ENCODE measurements around the gene DYRK3.

Gene DYRK3

GRCh38 chr1:206693029-206693428 lies 57.7 kb downstream of the DYRK3 start:
- H3K27me3 ChIP-seq (ENCODE audit: low read length) = no peaks in the 10 kb centered on the region
- no peak overlapping the region for H3K4me2 ChIP-seq (ENCODE audit: low read depth, low read length, poor library complexity, severe bottlenecking)
- no peak overlapping the region for H2AFZ ChIP-seq (ENCODE audit: low read depth, low read length, severe bottlenecking)
- H3K36me3 ChIP-seq (ENCODE audit: low read length) = no peaks in the 10 kb centered on the region
- H3K9ac ChIP-seq (ENCODE audit: low read length) = no peak overlapping the region
- no peaks in the 10 kb centered on the region for H3F3A ChIP-seq (ENCODE audit: insufficient read depth)
- no peak overlapping the region for H3K4me3 ChIP-seq (ENCODE audit: insufficient read depth, low read length, poor library complexity, severe bottlenecking)
- no peaks in the 10 kb centered on the region for H3K79me2 ChIP-seq (ENCODE audit: insufficient read depth, low read length)
- H3K9me3 ChIP-seq (ENCODE audit: insufficient read depth, low read length) = no peaks in the 10 kb centered on the region
- TF ChIP-seq EZH2phosphoT487 (conservative IDR thresholded peaks at IDR 0.05; ENCODE audit: low read length) = no peak
- TF ChIP-seq, protein P1, sequence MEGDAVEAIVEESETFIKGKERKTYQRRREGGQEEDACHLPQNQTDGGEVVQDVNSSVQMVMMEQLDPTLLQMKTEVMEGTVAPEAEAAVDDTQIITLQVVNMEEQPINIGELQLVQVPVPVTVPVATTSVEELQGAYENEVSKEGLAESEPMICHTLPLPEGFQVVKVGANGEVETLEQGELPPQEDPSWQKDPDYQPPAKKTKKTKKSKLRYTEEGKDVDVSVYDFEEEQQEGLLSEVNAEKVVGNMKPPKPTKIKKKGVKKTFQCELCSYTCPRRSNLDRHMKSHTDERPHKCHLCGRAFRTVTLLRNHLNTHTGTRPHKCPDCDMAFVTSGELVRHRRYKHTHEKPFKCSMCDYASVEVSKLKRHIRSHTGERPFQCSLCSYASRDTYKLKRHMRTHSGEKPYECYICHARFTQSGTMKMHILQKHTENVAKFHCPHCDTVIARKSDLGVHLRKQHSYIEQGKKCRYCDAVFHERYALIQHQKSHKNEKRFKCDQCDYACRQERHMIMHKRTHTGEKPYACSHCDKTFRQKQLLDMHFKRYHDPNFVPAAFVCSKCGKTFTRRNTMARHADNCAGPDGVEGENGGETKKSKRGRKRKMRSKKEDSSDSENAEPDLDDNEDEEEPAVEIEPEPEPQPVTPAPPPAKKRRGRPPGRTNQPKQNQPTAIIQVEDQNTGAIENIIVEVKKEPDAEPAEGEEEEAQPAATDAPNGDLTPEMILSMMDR (IDR thresholded peaks at IDR 0.05; ENCODE audit: insufficient read depth, low read length, poor library complexity, severe bottlenecking) = no peak
- peaks cover 3% of the 10 kb centered on the region; the same call in 1 of the 2 replicates for H4K20me1 ChIP-seq (ENCODE audit: low read depth, low read length)
- no peaks in the 10 kb centered on the region for H3K9me2 ChIP-seq (replicated peaks; ENCODE audit: insufficient read depth, low read length)
- H3K27ac ChIP-seq (ENCODE audit: low read depth, low read length) = no peak overlapping the region

DNA sequence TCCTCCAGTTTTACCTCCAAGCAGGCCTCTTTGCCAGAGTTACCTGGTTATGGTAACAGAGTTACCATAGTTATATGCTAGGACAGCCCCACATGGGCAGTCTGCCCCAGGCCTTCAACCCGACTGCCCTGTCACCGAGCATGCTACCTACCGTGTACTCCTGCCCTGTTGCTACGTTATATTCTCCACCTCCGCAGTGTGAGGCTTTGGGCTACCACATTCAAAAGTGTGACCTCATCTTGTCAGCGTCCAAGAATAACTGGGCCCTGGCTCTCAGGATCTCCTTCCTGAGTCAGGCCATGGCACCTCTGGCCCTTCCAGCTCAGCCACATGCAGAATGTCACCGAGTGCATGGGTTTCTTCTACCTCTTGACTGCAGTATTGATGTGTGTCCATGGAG lies 58.3 kb downstream of the DYRK3 start:
- no peak overlapping the region for H3K27ac ChIP-seq (ENCODE audit: low read depth, low read length)
- H3K36me3 ChIP-seq (ENCODE audit: low read length) = no peaks in the 10 kb centered on the region
- no peak overlapping the region for H3K9ac ChIP-seq (ENCODE audit: low read length)
- H3K9me2 ChIP-seq (replicated peaks; ENCODE audit: insufficient read depth, low read length) = no peaks in the 10 kb centered on the region
- H3K79me2 ChIP-seq (ENCODE audit: insufficient read depth, low read length) = no peaks in the 10 kb centered on the region; the same call in 1 of the 2 replicates
- H3F3A ChIP-seq (ENCODE audit: insufficient read depth) = no peaks in the 10 kb centered on the region
- H3K9me3 ChIP-seq (ENCODE audit: insufficient read depth, low read length) = no peaks in the 10 kb centered on the region
- H3K4me3 ChIP-seq (ENCODE audit: insufficient read depth, low read length, poor library complexity, severe bottlenecking) = no peak overlapping the region
- TF ChIP-seq, protein P1 (IDR thresholded peaks at IDR 0.05; ENCODE audit: insufficient read depth, low read length, poor library complexity, severe bottlenecking) = no peak
- TF ChIP-seq EZH2phosphoT487 (conservative IDR thresholded peaks at IDR 0.05; ENCODE audit: low read length) = no peak
- H3K4me2 ChIP-seq (ENCODE audit: low read depth, low read length, poor library complexity, severe bottlenecking) = no peak overlapping the region
- H4K20me1 ChIP-seq (ENCODE audit: low read depth, low read length) = peaks cover 4% of the 10 kb centered on the region; the same call in 1 of the 2 replicates
- no peaks in the 10 kb centered on the region for H3K27me3 ChIP-seq (ENCODE audit: low read length)
- no peak overlapping the region for H2AFZ ChIP-seq (ENCODE audit: low read depth, low read length, severe bottlenecking)

GRCh38 chr1:206694171-206695124 lies 59.1 kb downstream of the DYRK3 start:
- Histone ChIP-seq H3K9ac (ENCODE audit: low read length) (no peak overlapping the region), H3K27ac (ENCODE audit: low read depth, low read length) (no peak overlapping the region), H3K9me3 (ENCODE audit: insufficient read depth, low read length) (no peaks in the 10 kb centered on the region), H4K20me1 (ENCODE audit: low read depth, low read length) (peaks cover 9% of the 10 kb centered on the region; the same call in 1 of the 2 replicates), H3K27me3 (ENCODE audit: low read length) (no peaks in the 10 kb centered on the region), H3K4me3 (ENCODE audit: insufficient read depth, low read length, poor library complexity, severe bottlenecking) (no peak overlapping the region), H3K36me3 (ENCODE audit: low read length) (no peaks in the 10 kb centered on the region), H3F3A (ENCODE audit: insufficient read depth) (no peaks in the 10 kb centered on the region), H3K4me2 (ENCODE audit: low read depth, low read length, poor library complexity, severe bottlenecking) (no peak overlapping the region), H3K9me2 (replicated peaks; ENCODE audit: insufficient read depth, low read length) (no peaks in the 10 kb centered on the region), H3K79me2 (ENCODE audit: insufficient read depth, low read length) (no peaks in the 10 kb centered on the region; the same call in 1 of the 2 replicates), H2AFZ (ENCODE audit: low read depth, low read length, severe bottlenecking) (no peak overlapping the region)
- no peak for TF ChIP-seq EZH2phosphoT487 (conservative IDR thresholded peaks at IDR 0.05; ENCODE audit: low read length)
- TF ChIP-seq, protein P1 (IDR thresholded peaks at IDR 0.05; ENCODE audit: insufficient read depth, low read length, poor library complexity, severe bottlenecking) = no peak
